Astrocyte (in vitro differentiated cells and primary cell): ENCODE results near the gene FUBP3. TPM values are rescaled to one million over a fixed set of nuclear protein-coding genes. Genes with fewer than 3 reads are reported as not detected.

Experiments used
- DNase-seq: peaks from one replicate; pipeline ENCODE4 v3.0.0-alpha.2; 2010; ENCODE audit warnings: low read depth
- FAIRE-seq: peaks from 2 replicates; lab custom pipeline; 2011; peaks lifted over from hg19 to GRCh38; lab: Jason Lieb, UNC
- H2AFZ ChIP-seq: 2 replicates; pipeline ENCODE4 v1.6.0; 2012; ENCODE audit warnings: low read depth, low read length, inconsistent platforms
- H3K27ac ChIP-seq: 2 replicates; pipeline ENCODE4 v1.5.1; 2011; ENCODE audit warnings: low read depth, low read length, inconsistent platforms
- H3K27me3 ChIP-seq: 2 replicates; pipeline ENCODE4 v1.6.0; 2011; ENCODE audit warnings: low read length, inconsistent platforms; ENCODE audit not compliant: insufficient read depth
- H3K36me3 ChIP-seq: 2 replicates; pipeline ENCODE4 v1.5.1; 2011; ENCODE audit warnings: low read length, inconsistent platforms; ENCODE audit not compliant: insufficient read depth
- H3K4me1 ChIP-seq: 2 replicates; pipeline ENCODE4 v1.5.1; 2011; ENCODE audit warnings: low read length, inconsistent platforms; ENCODE audit not compliant: insufficient read depth
- H3K4me2 ChIP-seq: 2 replicates; pipeline ENCODE4 v1.6.0; 2012; ENCODE audit warnings: low read length, inconsistent platforms
- H3K4me3 ChIP-seq: 2 replicates; pipeline ENCODE4 v1.5.1; 2011; ENCODE audit warnings: low read depth, mild to moderate bottlenecking, low read length, inconsistent platforms; ENCODE audit not compliant: insufficient read depth
- H3K79me2 ChIP-seq: 2 replicates; pipeline ENCODE4 v1.6.0; 2012; ENCODE audit warnings: mild to moderate bottlenecking, low read length, inconsistent platforms; ENCODE audit not compliant: insufficient read depth
- H3K9ac ChIP-seq: 2 replicates; pipeline ENCODE4 v1.6.0; 2012; ENCODE audit warnings: mild to moderate bottlenecking, low read length, inconsistent platforms
- H3K9me3 ChIP-seq: 2 replicates; pipeline ENCODE4 v1.5.1; 2012; ENCODE audit warnings: low read depth, mild to moderate bottlenecking, low read length, inconsistent platforms; ENCODE audit not compliant: insufficient read depth
- H4K20me1 ChIP-seq: 2 replicates; pipeline ENCODE4 v1.6.0; 2012; ENCODE audit warnings: low read length, inconsistent platforms; ENCODE audit not compliant: insufficient read depth
- H3K27ac Mint-ChIP-seq: one replicate; pipeline ENCODE4 v1.8.0; 2021; ENCODE audit warnings: mild to moderate bottlenecking, mixed read lengths; ENCODE audit not compliant: unreplicated experiment
- H3K27me3 Mint-ChIP-seq: one replicate; pipeline ENCODE4 v1.8.0; 2021; ENCODE audit warnings: low read depth, mixed read lengths; ENCODE audit not compliant: unreplicated experiment
- H3K36me3 Mint-ChIP-seq: one replicate; pipeline ENCODE4 v1.8.0; 2021; ENCODE audit warnings: low read depth, mixed read lengths; ENCODE audit not compliant: unreplicated experiment
- H3K4me1 Mint-ChIP-seq: one replicate; pipeline ENCODE4 v1.8.0; 2021; ENCODE audit warnings: low read depth, mixed read lengths; ENCODE audit not compliant: unreplicated experiment
- H3K4me3 Mint-ChIP-seq: one replicate; pipeline ENCODE4 v1.8.0; 2021; ENCODE audit warnings: mild to moderate bottlenecking, moderate library complexity, mixed read lengths; ENCODE audit not compliant: unreplicated experiment
- H3K9me3 Mint-ChIP-seq: one replicate; pipeline ENCODE4 v1.8.0; 2021; ENCODE audit warnings: mild to moderate bottlenecking, mixed read lengths; ENCODE audit not compliant: unreplicated experiment
- CTCF ChIP-seq: IDR thresholded peaks from 2 replicates; pipeline ENCODE4 v1.5.1; 2011; ENCODE audit warnings: low read depth, mild to moderate bottlenecking, inconsistent platforms, low read length, moderate library complexity; ENCODE audit not compliant: insufficient read depth
- EZH2 ChIP-seq: IDR thresholded peaks from 2 replicates; pipeline ENCODE4 v1.6.1; 2012; ENCODE audit warnings: mild to moderate bottlenecking, low read length, inconsistent platforms; ENCODE audit not compliant: insufficient read depth
- total RNA-seq: library from RNA; stranded (reverse); gene quantifications from 2 replicates; pipeline ENCODE4 v1.2.1, GENCODE V29; 2021

FUBP3 gene
- total RNA-seq, 1 donor from 2014 or later: 64.6 TPM

DNA sequence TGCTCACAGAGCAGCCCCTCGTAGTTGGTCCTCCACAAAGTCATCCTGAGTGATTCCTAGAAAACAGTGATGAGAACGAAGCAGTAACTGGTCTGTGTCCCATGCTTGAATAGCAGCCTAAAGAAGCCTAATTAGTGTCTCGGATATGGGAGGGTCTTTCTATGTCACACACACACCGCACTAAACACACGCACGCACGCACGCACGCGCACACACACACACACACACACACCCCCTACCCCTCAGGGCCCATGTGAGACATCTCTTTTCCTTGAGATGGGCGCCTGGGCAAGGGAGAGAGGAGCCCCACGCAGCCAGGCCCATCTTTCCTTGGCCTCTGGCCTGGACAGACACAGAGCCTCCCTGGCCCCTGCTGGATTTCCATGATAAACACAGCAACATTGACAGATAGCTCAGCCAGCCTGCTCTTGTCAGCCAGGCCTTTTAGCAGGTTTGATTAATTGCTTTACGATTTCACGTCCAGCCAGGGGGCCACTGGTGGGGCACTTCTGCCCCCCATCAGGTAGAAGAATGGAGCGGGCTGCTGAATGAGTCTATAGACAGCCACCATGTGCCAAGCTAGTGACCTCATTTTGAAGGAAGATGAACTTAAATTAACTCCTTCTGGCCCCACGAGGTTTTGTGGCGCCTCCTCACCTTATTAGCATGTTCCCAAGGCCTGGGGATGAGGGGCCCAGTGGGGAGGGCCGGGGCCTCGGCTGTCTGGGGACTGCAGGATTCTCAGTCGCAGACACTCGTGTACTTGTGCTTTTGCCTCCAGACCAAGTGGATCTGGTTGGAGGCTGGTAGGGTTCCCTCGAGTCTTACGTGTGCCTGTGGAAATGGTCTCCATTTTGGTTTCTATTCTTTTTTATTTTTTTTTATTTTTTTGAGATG is 48.8 kb downstream of the FUBP3 start:
- H3K36me3 Mint-ChIP-seq: peaks cover 20% of the 10 kb centered on the region
- H3K9me3 Mint-ChIP-seq: no peaks in the 10 kb centered on the region
- H3K4me1 ChIP-seq: no peaks in the 10 kb centered on the region
- no peak overlapping the region for H3K27ac ChIP-seq
- H3K9ac ChIP-seq: no peak overlapping the region
- H2AFZ ChIP-seq: no peak overlapping the region
- no peak overlapping the region for H3K4me2 ChIP-seq
- H3K36me3 ChIP-seq: peaks cover 44% of the 10 kb centered on the region
- no peak for FAIRE-seq
- H3K4me3 Mint-ChIP-seq: no peak overlapping the region
- DNase-seq: no peak
- no peak overlapping the region for H3K4me3 ChIP-seq
- H3K4me1 Mint-ChIP-seq: peaks cover 4% of the 10 kb centered on the region
- no peaks in the 10 kb centered on the region for H3K27me3 Mint-ChIP-seq
- H4K20me1 ChIP-seq: peaks cover 42% of the 10 kb centered on the region
- H3K9me3 ChIP-seq: no peaks in the 10 kb centered on the region
- no peaks in the 10 kb centered on the region for H3K27me3 ChIP-seq
- TF ChIP-seq EZH2: no peak
- H3K27ac Mint-ChIP-seq: no peak overlapping the region
- H3K79me2 ChIP-seq: no peaks in the 10 kb centered on the region

DNA sequence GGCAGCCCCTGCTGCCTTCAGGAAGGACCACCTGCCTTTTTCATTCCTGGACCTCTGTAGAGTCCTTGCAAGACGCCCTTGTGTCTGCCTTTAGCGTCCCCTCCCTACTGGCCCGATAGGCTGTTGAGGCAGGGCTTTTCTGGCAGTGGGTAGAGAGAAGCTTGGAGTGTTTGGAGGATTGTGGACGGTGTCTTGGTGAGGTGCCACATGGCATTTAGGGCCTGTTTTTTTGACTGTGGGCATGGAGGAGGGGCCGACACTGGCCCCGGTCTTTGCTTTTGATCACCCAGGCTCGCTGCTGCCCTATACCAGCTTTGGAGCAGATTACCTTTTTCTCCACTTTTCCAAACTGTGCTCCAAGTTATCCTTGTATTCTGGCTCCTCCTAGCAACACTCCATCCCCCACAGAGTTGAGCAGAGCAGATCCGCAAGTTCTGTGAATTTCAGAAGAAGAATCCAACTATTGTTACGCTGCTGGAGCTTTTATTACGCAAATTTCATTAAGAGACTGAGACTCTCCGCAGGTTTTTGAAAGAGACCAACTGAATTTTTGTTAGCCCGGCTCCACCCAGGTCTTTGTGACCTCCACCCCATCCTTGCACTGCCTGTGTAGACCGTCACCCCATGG is 50.2 kb downstream of the FUBP3 start:
- H3K4me3 ChIP-seq: no peak overlapping the region
- H3K9ac ChIP-seq: no peak overlapping the region
- no peak for TF ChIP-seq CTCF
- TF ChIP-seq EZH2: no peak
- H4K20me1 ChIP-seq: peaks cover 42% of the 10 kb centered on the region
- FAIRE-seq (no peak), DNase-seq (no peak)
- peaks cover 4% of the 10 kb centered on the region for H3K4me1 Mint-ChIP-seq
- no peak overlapping the region for H3K27ac Mint-ChIP-seq
- H3K9me3 ChIP-seq: no peaks in the 10 kb centered on the region
- H3K4me2 ChIP-seq: no peak overlapping the region
- H3K27me3 Mint-ChIP-seq: no peaks in the 10 kb centered on the region
- no peaks in the 10 kb centered on the region for H3K79me2 ChIP-seq
- peaks cover 18% of the 10 kb centered on the region for H3K36me3 Mint-ChIP-seq
- H3K4me1 ChIP-seq: no peaks in the 10 kb centered on the region
- no peaks in the 10 kb centered on the region for H3K27me3 ChIP-seq
- H3K36me3 ChIP-seq: peaks cover 31% of the 10 kb centered on the region
- no peak overlapping the region for H3K27ac ChIP-seq
- no peak overlapping the region for H3K4me3 Mint-ChIP-seq
- no peaks in the 10 kb centered on the region for H3K9me3 Mint-ChIP-seq
- H2AFZ ChIP-seq: no peak overlapping the region

- peaks cover 4% of the 10 kb centered on the region for H3K4me1 Mint-ChIP-seq
Measured at GRCh38 chr9:130630071-130630450, 50.7 kb downstream of the FUBP3 start.

More at GRCh38 chr9:130630071-130630450, 50.7 kb downstream of the FUBP3 start:
- Histone ChIP-seq H3K9ac (no peak overlapping the region), H3K36me3 (peaks cover 29% of the 10 kb centered on the region), H3K79me2 (no peaks in the 10 kb centered on the region), H3K4me2 (no peak overlapping the region), H3K27ac (no peak overlapping the region), H3K4me3 (no peak overlapping the region), H3K4me1 (no peaks in the 10 kb centered on the region), H4K20me1 (peaks cover 44% of the 10 kb centered on the region), H3K27me3 (no peaks in the 10 kb centered on the region), H3K9me3 (no peaks in the 10 kb centered on the region), H2AFZ (no peak overlapping the region)
- DNase-seq (no peak), FAIRE-seq (no peak)
- no peak overlapping the region for H3K27ac Mint-ChIP-seq
- no peaks in the 10 kb centered on the region for H3K27me3 Mint-ChIP-seq
- H3K36me3 Mint-ChIP-seq: peaks cover 22% of the 10 kb centered on the region
- H3K4me3 Mint-ChIP-seq: no peak overlapping the region
- no peaks in the 10 kb centered on the region for H3K9me3 Mint-ChIP-seq
- TF ChIP-seq EZH2 (no peak), CTCF (no peak)
